Measurements from ENCODE around the gene NF2.
A peak's percentile ranks its signal among the peaks of the same experiment; 100 is the strongest.
"Not testable (repeated sequence)": the region's sequence is repeated elsewhere in the genome, so short reads cannot be mapped to it uniquely, and the experiment has no call there.

Gene NF2

GRCh38 chr22:29603358-29604075, at the start of gene NF2:
Gene NF2 (plus strand): TSS chr22:29603633. CDS start chr22:29603999, 366 bp downstream.
- Histone ChIP-seq H3K4me3 (ENCODE audit: low read depth in 1 of 2, low read length in 1 of 2) (peak within 1 kb of the TSS; percentile 90 to 100), H3K36me3 (no peaks in the 10 kb centered on the region), H3K27me3 (no peaks in the 10 kb centered on the region), H3K4me1 (ENCODE audit: control insufficient read depth in 1 of 2, insufficient read depth in 1 of 2, low read depth in 1 of 2, low read length in 1 of 2) (peaks cover 12 to 19% of the 10 kb centered on the region in 2 experiments), H3K27ac (peak within 1 kb of the TSS; percentile 89), H3K9me3 (no peaks in the 10 kb centered on the region)
- TF ChIP-seq, protein P1, sequence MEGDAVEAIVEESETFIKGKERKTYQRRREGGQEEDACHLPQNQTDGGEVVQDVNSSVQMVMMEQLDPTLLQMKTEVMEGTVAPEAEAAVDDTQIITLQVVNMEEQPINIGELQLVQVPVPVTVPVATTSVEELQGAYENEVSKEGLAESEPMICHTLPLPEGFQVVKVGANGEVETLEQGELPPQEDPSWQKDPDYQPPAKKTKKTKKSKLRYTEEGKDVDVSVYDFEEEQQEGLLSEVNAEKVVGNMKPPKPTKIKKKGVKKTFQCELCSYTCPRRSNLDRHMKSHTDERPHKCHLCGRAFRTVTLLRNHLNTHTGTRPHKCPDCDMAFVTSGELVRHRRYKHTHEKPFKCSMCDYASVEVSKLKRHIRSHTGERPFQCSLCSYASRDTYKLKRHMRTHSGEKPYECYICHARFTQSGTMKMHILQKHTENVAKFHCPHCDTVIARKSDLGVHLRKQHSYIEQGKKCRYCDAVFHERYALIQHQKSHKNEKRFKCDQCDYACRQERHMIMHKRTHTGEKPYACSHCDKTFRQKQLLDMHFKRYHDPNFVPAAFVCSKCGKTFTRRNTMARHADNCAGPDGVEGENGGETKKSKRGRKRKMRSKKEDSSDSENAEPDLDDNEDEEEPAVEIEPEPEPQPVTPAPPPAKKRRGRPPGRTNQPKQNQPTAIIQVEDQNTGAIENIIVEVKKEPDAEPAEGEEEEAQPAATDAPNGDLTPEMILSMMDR (IDR thresholded peaks at IDR 0.05): peak; percentile 49

DNA sequence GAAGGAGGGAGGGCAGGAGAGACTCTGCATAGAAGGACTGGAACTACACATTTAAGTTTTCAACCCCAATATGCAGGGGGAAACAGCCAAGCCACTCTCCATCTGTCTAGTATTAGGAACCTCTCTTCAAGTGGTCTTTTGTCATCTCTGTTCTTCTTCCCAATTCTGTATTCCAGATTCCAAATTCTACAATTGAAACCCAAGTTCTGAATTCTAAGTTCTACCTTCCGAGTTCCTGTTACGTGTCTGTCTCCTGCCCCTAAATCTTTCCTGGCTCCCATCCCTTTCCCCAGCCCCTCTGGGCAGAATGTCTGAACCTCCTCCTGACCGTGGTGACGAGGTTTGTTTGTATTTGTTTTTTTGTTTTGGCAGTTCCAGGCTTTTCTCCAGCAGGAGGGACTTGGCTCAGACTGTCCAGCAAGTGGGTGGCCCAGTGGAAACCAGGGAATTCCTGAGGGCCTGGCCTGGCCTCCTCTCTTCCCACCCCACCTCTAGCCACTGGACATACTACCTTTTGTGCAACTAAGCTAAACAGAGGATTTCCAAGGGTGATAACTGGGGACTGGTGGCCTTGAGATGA, 48.3 kb upstream of the NF2 start:
- TF ChIP-seq, protein P1 (IDR thresholded peaks at IDR 0.05): no peak
- Histone ChIP-seq H3K9me3 (no peaks in the 10 kb centered on the region), H3K4me3 (ENCODE audit: low read depth in 1 of 2, low read length in 1 of 2) (no peak overlapping the region), H3K27me3 (no peaks in the 10 kb centered on the region), H3K36me3 (peaks cover 2% of the 10 kb centered on the region), H3K27ac (no peak overlapping the region), H3K4me1 (ENCODE audit: control insufficient read depth in 1 of 2, insufficient read depth in 1 of 2, low read depth in 1 of 2, low read length in 1 of 2) (peaks cover 9 to 19% of the 10 kb centered on the region in 2 experiments)

- TF ChIP-seq, protein P1 (IDR thresholded peaks at IDR 0.05): no peak
- Histone ChIP-seq H3K36me3 (peaks cover 7% of the 10 kb centered on the region), H3K27me3 (no peaks in the 10 kb centered on the region)
These were observed 44.4 kb upstream of the NF2 start for GRCh38 chr22:29559030-29559429.

DNA sequence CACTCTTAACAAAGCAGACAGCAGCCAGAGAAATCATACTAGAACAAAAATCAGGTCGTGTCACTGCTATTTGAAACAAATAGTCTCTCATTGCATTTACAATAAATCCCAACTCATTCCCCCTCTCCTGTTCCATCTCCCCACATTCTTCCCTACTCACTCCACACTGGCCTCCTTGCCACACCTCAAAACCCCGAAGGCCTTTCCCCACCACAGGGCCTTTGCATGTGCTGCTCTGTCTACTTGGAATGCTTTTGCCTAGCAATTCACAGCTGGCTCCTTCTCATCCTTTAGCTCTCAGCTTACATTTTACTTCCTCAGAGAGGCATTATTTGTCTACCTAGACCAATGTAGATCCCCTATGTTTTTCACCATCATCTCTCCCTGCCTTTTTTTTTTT, 43.6 kb upstream of the NF2 start:
- Histone ChIP-seq H3K27me3 (no peaks in the 10 kb centered on the region), H3K27ac (no peak overlapping the region), H3K4me3 (ENCODE audit: low read depth in 1 of 2, low read length in 1 of 2) (no peak overlapping the region), H3K36me3 (peaks cover 7% of the 10 kb centered on the region), H3K4me1 (ENCODE audit: control insufficient read depth in 1 of 2, insufficient read depth in 1 of 2, low read depth in 1 of 2, low read length in 1 of 2) (no peaks in the 10 kb centered on the region), H3K9me3 (no peaks in the 10 kb centered on the region)
- TF ChIP-seq, protein P1 (IDR thresholded peaks at IDR 0.05): no peak

More at GRCh38 chr22:29559030-29559429, 44.4 kb upstream of the NF2 start:
- H3K9me3 ChIP-seq: no peaks in the 10 kb centered on the region
- no peak overlapping the region for H3K27ac ChIP-seq
- H3K4me3 ChIP-seq (ENCODE audit: low read depth in 1 of 2, low read length in 1 of 2): no peak overlapping the region
- H3K4me1 ChIP-seq (ENCODE audit: control insufficient read depth in 1 of 2, insufficient read depth in 1 of 2, low read depth in 1 of 2, low read length in 1 of 2): peaks cover 5 to 6% of the 10 kb centered on the region in 2 experiments

DNA sequence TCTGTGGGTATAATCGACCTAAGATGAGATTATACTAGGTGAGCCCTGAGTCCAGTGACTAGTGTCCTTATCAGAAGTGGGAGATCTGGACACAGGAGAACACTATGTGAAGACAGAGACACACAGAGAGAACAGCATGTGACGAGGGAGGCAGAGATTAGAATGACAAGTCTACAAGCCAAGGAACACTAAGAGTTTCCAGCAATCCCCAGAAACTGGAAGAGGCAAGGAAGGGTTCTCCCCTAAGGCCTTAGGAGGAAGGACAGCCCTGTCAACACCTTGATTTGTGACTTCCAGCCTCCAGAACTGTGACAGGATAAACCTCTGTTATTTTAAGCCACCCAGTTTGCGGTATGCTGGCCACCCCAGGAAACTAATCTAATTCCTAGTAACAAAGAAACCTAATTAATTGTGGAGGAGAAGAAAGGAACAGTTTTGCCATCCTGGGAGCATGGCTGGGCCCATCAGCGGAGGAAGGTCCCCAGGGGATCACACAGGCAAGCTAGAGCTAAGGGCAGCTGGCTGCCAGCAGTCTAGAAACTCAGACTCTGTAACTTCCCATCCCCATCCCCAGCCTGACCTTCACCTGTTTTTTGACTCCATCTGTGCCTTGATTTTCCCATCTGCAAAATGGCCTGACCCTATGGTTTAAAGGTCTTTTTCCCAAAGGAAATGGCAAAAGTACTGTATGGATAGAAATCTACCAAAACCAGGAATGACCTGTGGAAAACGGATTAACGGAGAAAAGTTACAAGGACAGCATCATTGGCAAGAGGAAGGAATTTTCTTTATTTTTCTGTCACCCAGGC, 39.6 kb upstream of the NF2 start:
- Histone ChIP-seq H3K36me3 (peaks cover 7% of the 10 kb centered on the region), H3K4me1 (ENCODE audit: control insufficient read depth in 1 of 2, insufficient read depth in 1 of 2, low read depth in 1 of 2, low read length in 1 of 2) (no peaks in the 10 kb centered on the region), H3K9me3 (no peaks in the 10 kb centered on the region), H3K27ac (no peak overlapping the region), H3K27me3 (no peaks in the 10 kb centered on the region), H3K4me3 (ENCODE audit: low read depth in 1 of 2, low read length in 1 of 2) (no peak overlapping the region)
- TF ChIP-seq, protein P1 (IDR thresholded peaks at IDR 0.05): no peak

GRCh38 chr22:29566513-29566912, 36.9 kb upstream of the NF2 start:
- not testable (repeated sequence) for H3K4me3 ChIP-seq (ENCODE audit: low read depth in 1 of 2, low read length in 1 of 2); H3K27me3 ChIP-seq; H3K4me1 ChIP-seq (ENCODE audit: control insufficient read depth in 1 of 2, insufficient read depth in 1 of 2, low read depth in 1 of 2, low read length in 1 of 2); H3K9me3 ChIP-seq; H3K27ac ChIP-seq; H3K36me3 ChIP-seq
